Liver (tissue), 9 donors: ENCODE measurements around the gene CFAP74. TPM values are rescaled to one million over a fixed set of nuclear protein-coding genes. Genes with fewer than 3 reads are reported as not detected.

ENCODE experiments used
- DNase-seq: peaks from one replicate; pipeline ENCODE4 v3.0.0-alpha.2; 2017; ENCODE audit warnings: low spot score
- H3K27ac ChIP-seq, 2 donors: one replicate each; pipeline ENCODE4 v1.7.0; 2013; ENCODE audit warnings: inconsistent platforms in 2 of 2, low read length in 2 of 2, control low read depth in 1 of 2, low read depth in 1 of 2, mild to moderate bottlenecking in 1 of 2
- H3K27me3 ChIP-seq, 4 donors: one replicate each; pipeline versions ENCODE4 v1.6.1 to v1.7.0; 2013; ENCODE audit warnings: low read length in 3 of 4, inconsistent platforms in 1 of 4, mild to moderate bottlenecking in 1 of 4, moderate library complexity in 1 of 4; ENCODE audit not compliant: control insufficient read depth in 4 of 4, insufficient read depth in 4 of 4
- H3K36me3 ChIP-seq, 4 donors: one replicate each; pipeline versions ENCODE4 v1.6.1 to v1.7.0; 2013; ENCODE audit warnings: low read length in 3 of 4, mild to moderate bottlenecking in 3 of 4, low read depth in 1 of 4, moderate library complexity in 1 of 4; ENCODE audit not compliant: control insufficient read depth in 4 of 4, insufficient read depth in 3 of 4
- H3K4me1 ChIP-seq, 4 donors: one replicate each; pipeline versions ENCODE4 v1.6.1 to v1.7.0; 2013; ENCODE audit warnings: low read length in 3 of 4, mild to moderate bottlenecking in 3 of 4, moderate library complexity in 1 of 4; ENCODE audit not compliant: control insufficient read depth in 4 of 4, insufficient read depth in 4 of 4
- H3K4me3 ChIP-seq, 3 donors: one replicate each; pipeline versions ENCODE4 v1.6.1 to v1.7.0; 2013; ENCODE audit warnings: low read length in 3 of 3, control low read depth in 1 of 3, low read depth in 1 of 3, mild to moderate bottlenecking in 1 of 3
- H3K9ac ChIP-seq, 2 donors: one replicate each; pipeline ENCODE4 v1.7.0; 2013; ENCODE audit warnings: low read length in 2 of 2, mild to moderate bottlenecking in 2 of 2, moderate library complexity in 2 of 2, control low read depth in 1 of 2, low read depth in 1 of 2
- H3K9me3 ChIP-seq, 4 donors: one replicate each; pipeline versions ENCODE4 v1.6.1 to v1.7.0; 2013; ENCODE audit warnings: low read length in 3 of 4; ENCODE audit not compliant: control insufficient read depth in 4 of 4
- CTCF ChIP-seq: fragments of 150-350 bp; IDR thresholded peaks from 2 replicates; pipeline ENCODE4 v1.5.1; 2017; ENCODE audit warnings: improper control_type of control experiment, low read depth, low read length; ENCODE audit not compliant: missing input control
- EGR1 ChIP-seq, 2 donors: IDR thresholded peaks; 2 replicates each; pipeline ENCODE4 v1.6.1; 2016 to 2018; ENCODE audit warnings: antibody characterized with exemption in 2 of 2, low read depth in 2 of 2
- FOXA1 ChIP-seq: IDR thresholded peaks from 2 replicates; pipeline ENCODE4 v1.6.1; 2016; ENCODE audit warnings: antibody characterized with exemption
- FOXA2 ChIP-seq: IDR thresholded peaks from 2 replicates; pipeline ENCODE4 v1.6.1; 2016; ENCODE audit warnings: antibody characterized with exemption
- GABPA ChIP-seq, 2 donors: IDR thresholded peaks in 1 of 2; conservative IDR thresholded peaks in 1 of 2; 2 replicates each; pipeline ENCODE4 v1.6.1; 2016; ENCODE audit warnings: antibody characterized with exemption in 2 of 2, mild to moderate bottlenecking in 1 of 2, moderate library complexity in 1 of 2
- HNF4A ChIP-seq, 2 donors: conservative IDR thresholded peaks; 2 replicates each; pipeline ENCODE4 v1.6.1; 2016; ENCODE audit warnings: antibody characterized with exemption in 2 of 2, mild to moderate bottlenecking in 2 of 2
- HNF4G ChIP-seq: IDR thresholded peaks from 2 replicates; pipeline ENCODE4 v1.6.1; 2016; ENCODE audit warnings: antibody characterized with exemption
- JUND ChIP-seq, 2 donors: IDR thresholded peaks; 2 replicates each; pipeline ENCODE4 v1.6.1; 2016; ENCODE audit warnings: antibody characterized with exemption in 2 of 2
- NR2F2 ChIP-seq: IDR thresholded peaks from 2 replicates; pipeline ENCODE4 v1.6.1; 2016; ENCODE audit warnings: antibody characterized with exemption
- RAD21 ChIP-seq, 2 donors: IDR thresholded peaks; 2 replicates each; pipeline ENCODE4 v1.6.1; 2016; ENCODE audit warnings: antibody characterized with exemption in 2 of 2, mild to moderate bottlenecking in 2 of 2
- REST ChIP-seq: IDR thresholded peaks from 2 replicates; pipeline ENCODE4 v1.6.1; 2016; ENCODE audit warnings: antibody characterized with exemption, mild to moderate bottlenecking
- RXRA ChIP-seq, 2 donors: IDR thresholded peaks; 2 replicates each; pipeline ENCODE4 v1.6.1; 2017 to 2018; ENCODE audit warnings: antibody characterized with exemption in 2 of 2, mild to moderate bottlenecking in 1 of 2
- SP1 ChIP-seq: IDR thresholded peaks from 2 replicates; pipeline ENCODE4 v1.6.1; 2018; ENCODE audit warnings: antibody characterized with exemption, mild to moderate bottlenecking
- TAF1 ChIP-seq: conservative IDR thresholded peaks from 2 replicates; pipeline ENCODE4 v1.6.1; 2016; ENCODE audit warnings: antibody characterized with exemption, mild to moderate bottlenecking
- YY1 ChIP-seq: IDR thresholded peaks from 2 replicates; pipeline ENCODE4 v1.6.1; 2016; ENCODE audit warnings: antibody characterized with exemption, mild to moderate bottlenecking
- WGBS: extraction: QIAGEN DNeasy Blood & Tissue Kit; methylation state at CpG from one replicate; pipeline ENCODE4 v1.1.7; 2013; 5-methylcytosine and 5-hydroxymethylcytosine counted together
- polyA plus RNA-seq, 2 donors: library from polyadenylated mRNA; stranded (reverse) in 1 of 2; unstranded in 1 of 2; fragments of 200-250 nt in 1 of 2; fragments of >200 nt in 1 of 2; fragmentation: Nextera tagmentation in 1 of 2; extraction: Ambion mirVana in 1 of 2; gene quantifications; one replicate each; pipeline versions ENCODE4 v1.2.1 to v1.2.3, GENCODE V29; 2013 to 2015
- total RNA-seq, 2 donors: library from RNA; depleted of rRNA; stranded (reverse); fragments of >200 nt; gene quantifications; one replicate each; pipeline ENCODE4 v1.2.3, GENCODE V29; 2014
- TF ChIP-seq, protein P1 (sequence below): IDR thresholded peaks from 2 replicates; pipeline ENCODE4 v1.6.1; 2016; ENCODE audit warnings: antibody characterized with exemption
- TF ChIP-seq, protein P2 (sequence below): IDR thresholded peaks from 2 replicates; pipeline ENCODE4 v1.6.1; 2016; ENCODE audit warnings: antibody characterized with exemption
- TF ChIP-seq, protein P3 (sequence below): IDR thresholded peaks from 2 replicates; pipeline ENCODE4 v1.6.1; 2016; ENCODE audit warnings: antibody characterized with exemption
- donor health status: healthy.
- donor health status: healthy.
- donor health status: healthy.
- donor health status: healthy.
- donor health status: healthy.

CFAP74 gene
- total and polyA plus RNA-seq, 4 donors = under 0.01 to 0.31 TPM; not detected in 2

DNA sequence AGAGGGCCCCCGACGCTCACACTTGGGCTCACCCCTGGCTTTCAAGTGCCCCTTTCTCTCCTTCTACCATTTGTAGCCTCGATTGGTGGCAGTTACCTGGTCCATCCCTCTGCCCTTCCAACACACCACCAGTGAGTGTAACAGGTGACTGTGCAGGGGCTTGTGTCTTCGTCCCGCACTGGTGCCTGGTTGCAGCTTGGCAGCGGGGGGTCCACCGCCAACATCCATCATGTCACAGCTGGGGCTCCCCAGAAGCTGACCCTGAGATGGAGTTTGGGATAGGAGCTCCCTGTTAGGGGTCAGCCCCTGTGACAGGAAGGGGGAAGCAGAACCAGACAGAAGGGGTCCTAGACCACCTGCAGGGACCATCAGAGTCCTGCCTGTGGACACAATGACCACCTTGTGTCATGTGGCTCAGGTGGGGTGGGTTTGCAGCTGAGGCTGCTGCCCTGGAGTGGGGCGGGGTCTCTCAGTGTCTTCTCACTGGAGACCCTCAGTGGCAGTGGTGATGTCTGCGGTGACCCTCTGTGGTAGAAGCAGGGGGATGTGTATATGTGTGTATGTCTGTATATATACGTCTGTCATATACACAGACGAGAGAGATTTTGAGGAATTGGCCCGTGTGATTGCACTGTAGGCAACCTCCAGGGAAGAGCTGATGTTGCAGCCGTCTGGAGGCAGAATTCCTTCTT is 92.1 kb downstream of the CFAP74 start:
- Histone ChIP-seq H3K4me1 (peaks cover 4 to 31% (median 20%) of the 10 kb centered on the region in 4 donors), H3K36me3 (no peaks in the 10 kb centered on the region), H3K27ac (no peak overlapping the region), H3K4me3 (no peak overlapping the region), H3K27me3 (no peaks in the 10 kb centered on the region), H3K9me3 (no peaks in the 10 kb centered on the region), H3K9ac (no peak overlapping the region)
- TF ChIP-seq FOXA1 (no peak), NR2F2 (no peak), JUND (IDR thresholded peaks at IDR 0.05) (no peak), YY1 (no peak), FOXA2 (no peak), TAF1 (no peak), REST (no peak), EGR1 (IDR thresholded peaks at IDR 0.05; ENCODE audit: low read depth in 2 of 2) (no peak), RAD21 (IDR thresholded peaks at IDR 0.05) (no peak), CTCF (no peak), HNF4A (conservative IDR thresholded peaks at IDR 0.05) (no peak), SP1 (no peak), HNF4G (no peak), GABPA (IDR thresholded peaks at IDR 0.05 in 1 of 2, conservative IDR thresholded peaks at IDR 0.05 in 1 of 2) (no peak), RXRA (IDR thresholded peaks at IDR 0.05) (no peak)
- TF ChIP-seq, protein P1, sequence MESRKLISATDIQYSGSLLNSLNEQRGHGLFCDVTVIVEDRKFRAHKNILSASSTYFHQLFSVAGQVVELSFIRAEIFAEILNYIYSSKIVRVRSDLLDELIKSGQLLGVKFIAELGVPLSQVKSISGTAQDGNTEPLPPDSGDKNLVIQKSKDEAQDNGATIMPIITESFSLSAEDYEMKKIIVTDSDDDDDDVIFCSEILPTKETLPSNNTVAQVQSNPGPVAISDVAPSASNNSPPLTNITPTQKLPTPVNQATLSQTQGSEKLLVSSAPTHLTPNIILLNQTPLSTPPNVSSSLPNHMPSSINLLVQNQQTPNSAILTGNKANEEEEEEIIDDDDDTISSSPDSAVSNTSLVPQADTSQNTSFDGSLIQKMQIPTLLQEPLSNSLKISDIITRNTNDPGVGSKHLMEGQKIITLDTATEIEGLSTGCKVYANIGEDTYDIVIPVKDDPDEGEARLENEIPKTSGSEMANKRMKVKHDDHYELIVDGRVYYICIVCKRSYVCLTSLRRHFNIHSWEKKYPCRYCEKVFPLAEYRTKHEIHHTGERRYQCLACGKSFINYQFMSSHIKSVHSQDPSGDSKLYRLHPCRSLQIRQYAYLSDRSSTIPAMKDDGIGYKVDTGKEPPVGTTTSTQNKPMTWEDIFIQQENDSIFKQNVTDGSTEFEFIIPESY = no peak
- TF ChIP-seq, protein P2, sequence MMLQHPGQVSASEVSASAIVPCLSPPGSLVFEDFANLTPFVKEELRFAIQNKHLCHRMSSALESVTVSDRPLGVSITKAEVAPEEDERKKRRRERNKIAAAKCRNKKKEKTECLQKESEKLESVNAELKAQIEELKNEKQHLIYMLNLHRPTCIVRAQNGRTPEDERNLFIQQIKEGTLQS = no peak
- TF ChIP-seq, protein P3, sequence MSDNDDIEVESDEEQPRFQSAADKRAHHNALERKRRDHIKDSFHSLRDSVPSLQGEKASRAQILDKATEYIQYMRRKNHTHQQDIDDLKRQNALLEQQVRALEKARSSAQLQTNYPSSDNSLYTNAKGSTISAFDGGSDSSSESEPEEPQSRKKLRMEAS = no peak
- DNase-seq = no peak
- WGBS = 93% methylated on average over 13 of the region's 13 CpGs
